HEK293T (cell line): Measurements from ENCODE around the gene SLC5A9.
"Not testable (repeated sequence)": the region's sequence is repeated elsewhere in the genome, so short reads cannot be mapped to it uniquely, and the experiment has no call there.

Source experiments
- CTCF ChIA-PET: fragments of 350-600 bp; formaldehyde crosslinking; extraction: SDS; loops from one replicate; lab custom pipeline; 2021; ENCODE audit warnings: antibody characterized with exemption, inconsistent platforms; lab: Yijun Ruan, JAX
- POLR2A ChIA-PET: fragments of 350-600 bp; formaldehyde crosslinking; extraction: SDS; loops from one replicate; lab custom pipeline; 2020; ENCODE audit warnings: antibody characterized with exemption, inconsistent platforms; lab: Yijun Ruan, JAX
- DNase-seq: peaks from one replicate; pipeline ENCODE4 v3.0.0; 2012; ENCODE audit warnings: mixed read lengths; ENCODE audit errors: extremely low spot score
- ARNT ChIP-seq: fragments of 450-650 bp; IDR thresholded peaks from 2 replicates; pipeline ENCODE4 v1.6.1; 2017; ENCODE audit warnings: mild to moderate bottlenecking
- BHLHE40 ChIP-seq: fragments of 450-650 bp; IDR thresholded peaks from 2 replicates; pipeline ENCODE4 v1.6.1; 2016; ENCODE audit warnings: mild to moderate bottlenecking, moderate library complexity, borderline replicate concordance
- CTBP1 ChIP-seq: fragments of 450-650 bp; IDR thresholded peaks from 2 replicates; pipeline ENCODE4 v1.6.1; 2016; ENCODE audit warnings: borderline replicate concordance
- ELF4 ChIP-seq: fragments of 450-650 bp; IDR thresholded peaks from 2 replicates; pipeline ENCODE4 v1.6.1; 2017; ENCODE audit warnings: antibody characterized with exemption
- FOXA1 ChIP-seq: fragments of 450-650 bp; IDR thresholded peaks from 2 replicates; pipeline ENCODE4 v1.6.1; 2016; ENCODE audit warnings: mild to moderate bottlenecking
- FOXK2 ChIP-seq: fragments of 450-650 bp; IDR thresholded peaks from 2 replicates; pipeline ENCODE4 v1.6.1; 2016; ENCODE audit warnings: mild to moderate bottlenecking
- FOXM1 ChIP-seq: fragments of 450-650 bp; IDR thresholded peaks from 2 replicates; pipeline ENCODE4 v1.6.1; 2017; ENCODE audit warnings: mild to moderate bottlenecking, borderline replicate concordance
- HDGF ChIP-seq: fragments of 450-650 bp; IDR thresholded peaks from 2 replicates; pipeline ENCODE4 v1.6.1; 2017; ENCODE audit warnings: antibody characterized with exemption, borderline replicate concordance
- L3MBTL2 ChIP-seq: fragments of 450-650 bp; conservative IDR thresholded peaks from 2 replicates; pipeline ENCODE4 v1.6.1; 2016; ENCODE audit warnings: mild to moderate bottlenecking
- LEF1 ChIP-seq: fragments of 450-650 bp; IDR thresholded peaks from 2 replicates; pipeline ENCODE4 v1.6.1; 2017; ENCODE audit warnings: mild to moderate bottlenecking, borderline replicate concordance
- NFRKB ChIP-seq: fragments of 450-650 bp; IDR thresholded peaks from 2 replicates; pipeline ENCODE4 v1.6.1; 2016; ENCODE audit warnings: mild to moderate bottlenecking, moderate library complexity
- SP1 ChIP-seq: fragments of 450-650 bp; IDR thresholded peaks from 2 replicates; pipeline ENCODE4 v1.6.1; 2017
- SUZ12 ChIP-seq: fragments of 450-650 bp; IDR thresholded peaks from 2 replicates; pipeline ENCODE4 v1.6.1; 2016; ENCODE audit warnings: mild to moderate bottlenecking
- TARDBP ChIP-seq: fragments of 450-650 bp; IDR thresholded peaks from 2 replicates; pipeline ENCODE4 v1.6.1; 2016
- ZNF384 ChIP-seq: fragments of 450-650 bp; IDR thresholded peaks from 2 replicates; pipeline ENCODE4 v1.6.1; 2016
- TF ChIP-seq, protein P1 (sequence below): fragments of 450-650 bp; IDR thresholded peaks from 2 replicates; pipeline ENCODE4 v1.6.1; 2016

Gene SLC5A9

DNA sequence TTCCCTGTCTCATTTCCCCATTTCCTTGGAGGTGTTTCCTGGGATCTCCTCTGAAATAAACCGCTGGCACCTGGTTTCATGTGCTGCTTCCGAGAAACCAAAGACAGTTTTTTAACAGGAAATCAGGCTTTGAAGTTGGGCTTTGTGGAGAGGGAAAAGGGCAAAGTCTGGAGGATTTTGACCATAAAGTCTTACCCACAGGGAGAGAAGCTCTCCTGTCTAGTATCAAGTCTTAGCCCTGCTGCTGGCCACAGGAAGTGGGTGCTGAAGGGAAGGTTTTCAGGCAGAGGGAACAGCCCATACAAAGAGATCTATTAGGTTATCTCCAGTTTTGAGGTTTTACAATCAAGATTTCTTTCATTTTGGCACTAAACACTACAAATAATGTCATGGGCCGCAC, 29.3 kb downstream of the SLC5A9 start:
- ChIA-PET CTCF (no interaction called here), POLR2A (no interaction called here)
- no peak for DNase-seq

DNA sequence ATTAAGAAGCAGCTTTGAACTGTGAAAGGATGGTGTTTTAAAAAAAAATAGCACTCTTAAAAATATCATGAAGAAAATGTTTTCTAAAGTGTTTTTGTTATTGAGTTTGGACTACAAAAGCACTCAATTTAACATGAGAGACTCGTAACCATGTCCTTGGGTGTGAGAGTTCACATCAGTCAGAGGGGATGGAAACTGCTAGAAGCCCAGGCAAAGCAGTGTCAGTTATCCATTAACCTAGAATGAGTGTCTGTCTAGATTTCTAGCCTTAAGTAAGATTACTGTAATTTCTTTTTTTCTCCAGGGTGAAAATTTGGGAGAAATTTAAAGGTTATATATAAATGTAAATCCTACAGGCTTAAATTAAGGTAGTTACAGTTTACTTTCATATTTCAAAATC, 31.7 kb downstream of the SLC5A9 start:
- CTCF ChIA-PET, result interaction anchor here (0.9 kb wide), 1 partner anchor 18 kb away, joined by 3 read pairs; no protein-coding TSS in a partner anchor
- TF ChIP-seq SP1, result no peak
- TF ChIP-seq CTBP1, result no peak
- TF ChIP-seq LEF1, result no peak
- no peak for TF ChIP-seq TARDBP
- no peak for TF ChIP-seq ELF4
- TF ChIP-seq NFRKB, result no peak
- TF ChIP-seq L3MBTL2, result no peak
- no peak for TF ChIP-seq ARNT
- POLR2A ChIA-PET, result interaction anchor here (0.8 kb wide), 1 partner anchor 1430 kb away, joined by 3 read pairs; no protein-coding TSS in a partner anchor
- DNase-seq, result no peak

More for the DNA sequence above, 29.3 kb downstream of the SLC5A9 start:
- TF ChIP-seq FOXK2 (no peak), NFRKB (no peak), LEF1 (no peak), TARDBP (no peak), SUZ12 (no peak), FOXM1 (no peak), BHLHE40 (no peak), L3MBTL2 (no peak), HDGF (no peak), ARNT (no peak), SP1 (no peak), ELF4 (no peak), CTBP1 (no peak)
- TF ChIP-seq, protein P1, sequence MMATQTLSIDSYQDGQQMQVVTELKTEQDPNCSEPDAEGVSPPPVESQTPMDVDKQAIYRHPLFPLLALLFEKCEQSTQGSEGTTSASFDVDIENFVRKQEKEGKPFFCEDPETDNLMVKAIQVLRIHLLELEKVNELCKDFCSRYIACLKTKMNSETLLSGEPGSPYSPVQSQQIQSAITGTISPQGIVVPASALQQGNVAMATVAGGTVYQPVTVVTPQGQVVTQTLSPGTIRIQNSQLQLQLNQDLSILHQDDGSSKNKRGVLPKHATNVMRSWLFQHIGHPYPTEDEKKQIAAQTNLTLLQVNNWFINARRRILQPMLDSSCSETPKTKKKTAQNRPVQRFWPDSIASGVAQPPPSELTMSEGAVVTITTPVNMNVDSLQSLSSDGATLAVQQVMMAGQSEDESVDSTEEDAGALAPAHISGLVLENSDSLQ, result no peak

DNA sequence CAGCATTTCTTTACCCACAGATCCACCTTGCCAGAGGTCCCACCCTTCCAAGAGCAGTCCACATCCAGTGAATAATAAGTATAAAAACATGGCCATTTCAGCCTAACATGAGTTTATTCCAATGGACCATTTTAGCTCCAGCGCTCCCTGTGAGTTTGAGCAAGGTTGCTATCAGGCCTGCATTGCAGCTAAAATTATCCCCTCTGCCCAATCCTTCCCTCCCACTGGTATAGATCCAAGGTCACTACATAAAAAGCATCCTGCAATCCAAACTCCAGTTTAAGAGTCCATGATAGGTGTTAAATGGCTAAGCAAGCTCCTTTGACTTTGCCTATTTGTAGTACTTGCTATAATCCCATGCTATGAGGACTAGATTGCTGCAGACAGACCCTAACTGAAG, 35.6 kb downstream of the SLC5A9 start:
- TF ChIP-seq, protein P1, result no peak
- TF ChIP-seq FOXA1, result no peak
- DNase-seq, result no peak
- ChIA-PET CTCF (no interaction called here), POLR2A (no interaction called here)

DNA sequence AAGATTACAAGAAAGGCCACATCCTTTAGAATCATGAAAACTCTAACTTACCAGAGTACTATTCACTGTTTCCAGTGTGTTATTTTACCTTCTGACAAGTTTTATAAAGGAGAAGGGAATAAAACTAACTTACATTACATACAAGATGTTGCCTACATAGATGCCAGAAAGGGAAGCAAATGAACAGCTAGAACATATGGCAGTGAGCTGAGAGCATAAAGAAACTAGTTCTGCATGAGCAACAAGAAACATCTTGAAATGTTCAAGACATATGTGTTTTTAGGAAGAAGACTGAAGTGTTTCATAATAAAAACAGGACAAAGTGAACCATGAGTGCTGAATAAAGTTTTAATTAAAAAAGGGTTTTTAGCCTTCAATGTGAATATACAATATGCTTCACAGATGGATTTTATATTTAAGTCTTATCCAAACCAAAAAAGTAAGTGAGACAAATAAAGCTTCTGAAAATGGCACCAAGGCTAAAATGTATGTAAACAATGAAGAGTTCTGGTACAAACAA, 39.4 kb downstream of the SLC5A9 start:
- TF ChIP-seq ARNT, result no peak
- TF ChIP-seq, protein P1, result no peak
- no peak for TF ChIP-seq L3MBTL2
- TF ChIP-seq ZNF384, result no peak
- TF ChIP-seq FOXM1, result no peak
- no peak for TF ChIP-seq HDGF
- CTCF ChIA-PET, result no interaction called here
- no peak for DNase-seq
- POLR2A ChIA-PET, result no interaction called here

DNA sequence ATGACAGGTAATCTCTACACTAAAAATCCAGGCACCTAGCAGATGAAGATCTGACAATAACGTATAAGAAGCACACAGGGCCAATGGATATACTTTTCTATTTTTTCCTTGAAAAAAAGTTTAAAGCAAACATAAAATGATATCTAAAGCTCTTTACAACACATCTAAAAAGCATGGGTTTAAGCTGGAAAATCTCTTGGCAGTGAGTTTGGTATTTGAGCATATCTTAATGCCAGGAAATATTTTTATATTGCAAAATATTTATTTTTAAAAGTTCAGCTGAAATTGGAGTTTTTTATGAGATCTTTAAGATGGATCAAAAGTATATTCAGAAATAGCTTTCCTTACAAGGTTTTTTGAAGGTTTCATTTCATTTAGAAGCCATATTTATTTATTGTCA, 40.5 kb downstream of the SLC5A9 start:
- DNase-seq, result no peak
- no peak for TF ChIP-seq FOXM1
- CTCF ChIA-PET, result no interaction called here
- POLR2A ChIA-PET, result no interaction called here

DNA sequence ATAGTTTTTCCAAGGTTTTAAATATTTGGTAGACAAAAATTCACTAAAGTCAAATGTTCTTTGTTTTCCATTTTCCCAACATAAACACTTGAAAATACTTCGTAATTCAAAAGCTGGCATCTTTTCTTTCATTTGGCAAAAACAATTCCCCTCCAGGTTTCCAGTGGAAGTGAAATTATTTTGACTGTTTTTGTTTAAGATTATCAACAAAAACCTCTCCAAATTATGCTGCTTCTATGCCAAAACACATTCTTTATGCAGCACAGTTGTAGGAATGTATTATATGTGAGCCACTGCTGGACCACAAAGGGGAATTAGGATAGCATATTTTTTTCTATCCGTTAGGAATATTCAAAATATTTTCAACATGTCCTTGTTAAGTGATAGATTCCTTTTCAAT, 44.1 kb downstream of the SLC5A9 start:
- no peak for DNase-seq
- ChIA-PET POLR2A (no interaction called here), CTCF (no interaction called here)
- TF ChIP-seq HDGF (no peak), NFRKB (no peak), FOXK2 (no peak), SUZ12 (no peak), FOXM1 (no peak), TARDBP (no peak)

DNA sequence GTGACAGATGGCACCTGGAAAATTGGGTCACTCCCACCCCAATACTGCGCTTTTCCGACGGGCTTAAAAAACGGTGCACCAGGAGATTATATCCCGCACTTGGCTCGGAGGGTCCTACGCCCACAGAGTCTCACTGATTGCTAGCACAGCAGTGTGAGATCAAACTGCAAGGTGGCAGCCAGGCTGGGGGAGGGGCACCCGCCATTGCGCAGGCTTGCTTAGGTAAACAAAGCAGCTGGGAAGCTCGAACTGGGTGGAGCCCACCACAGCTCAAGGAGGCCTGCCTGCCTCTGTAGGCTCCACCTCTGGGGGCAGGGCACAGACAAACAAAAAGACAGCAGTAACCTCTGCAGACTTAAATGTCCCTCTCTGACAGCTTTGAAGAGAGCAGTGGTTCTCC, 54.9 kb downstream of the SLC5A9 start:
- CTCF ChIA-PET, DNase-seq, POLR2A ChIA-PET: not testable (repeated sequence)

DNA sequence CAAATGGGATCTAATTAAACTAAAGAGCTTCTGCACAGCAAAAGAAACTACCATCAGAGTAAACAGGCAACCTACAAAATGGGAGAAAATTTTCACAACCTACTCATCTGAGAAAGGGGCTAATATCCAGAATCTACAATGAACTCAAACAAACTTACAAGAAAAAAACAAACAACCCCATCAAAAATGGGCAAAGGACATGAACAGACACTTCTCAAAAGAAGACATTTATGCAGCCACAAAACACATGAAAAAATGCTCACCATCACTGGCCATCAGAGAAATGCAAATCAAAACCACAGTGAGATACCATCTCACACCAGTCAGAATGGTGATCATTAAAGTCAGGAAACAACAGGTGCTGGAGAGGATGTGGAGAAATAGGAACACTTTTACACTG, 59.8 kb downstream of the SLC5A9 start:
- POLR2A ChIA-PET, DNase-seq, CTCF ChIA-PET: not testable (repeated sequence)

DNA sequence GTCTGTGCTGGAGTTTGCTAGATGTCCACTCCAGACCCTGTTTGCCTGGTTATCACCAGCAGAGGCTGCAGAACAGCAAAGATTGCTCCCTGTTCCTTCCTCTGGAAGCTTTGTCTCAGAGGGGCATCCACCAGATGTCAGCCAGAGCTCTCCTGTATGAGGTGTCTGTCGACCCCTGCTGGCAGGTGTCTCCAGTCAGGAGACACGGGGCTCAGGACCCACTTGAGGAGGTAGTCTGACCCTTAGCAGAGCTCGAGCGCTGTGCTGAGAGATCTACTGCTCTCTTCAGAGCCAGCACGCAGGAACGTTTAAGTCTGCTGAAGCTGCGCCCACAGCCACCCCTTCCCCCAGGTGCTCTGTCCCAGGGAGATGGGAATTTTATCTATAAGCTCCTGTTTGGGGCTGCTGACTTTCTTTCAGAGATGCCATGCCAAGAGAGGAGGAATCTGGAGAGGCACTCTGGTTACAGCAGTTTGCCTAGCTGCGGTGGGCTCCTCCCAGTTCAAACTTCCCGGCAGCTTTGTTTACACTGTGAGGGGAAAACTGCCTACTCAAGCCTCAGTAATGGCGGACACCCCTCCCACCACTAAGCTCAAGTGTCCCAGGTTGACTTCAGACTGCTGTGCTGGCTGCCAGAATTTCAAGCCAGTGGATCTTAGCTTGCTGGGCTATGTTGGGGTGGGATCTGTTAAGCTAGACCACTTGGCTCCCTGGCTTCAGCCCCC, 62.3 kb downstream of the SLC5A9 start:
- CTCF ChIA-PET, POLR2A ChIA-PET, DNase-seq: not testable (repeated sequence)
